Breast epithelium (tissue), 4 donors: ENCODE results near the gene SRRM4. TPM values are rescaled to one million over a fixed set of nuclear protein-coding genes. Genes with fewer than 3 reads are reported as not detected.
"Not testable (repeated sequence)": the region's sequence is repeated elsewhere in the genome, so short reads cannot be mapped to it uniquely, and the experiment has no call there.

Experiments
- DNase-seq, 2 donors: peaks; one replicate each; pipeline ENCODE4 v3.0.0-alpha.2; 2019; ENCODE audit warnings: low spot score in 2 of 2
- H3K27ac ChIP-seq, 2 donors: fragments of 200-600 bp; sonication (generic) in 1 of 2; one replicate each; pipeline ENCODE4 v1.5.1; 2016 to 2019; ENCODE audit warnings: mild to moderate bottlenecking in 1 of 2
- H3K27me3 ChIP-seq, 2 donors: fragments of 200-600 bp; sonication (generic) in 1 of 2; one replicate each; pipeline versions ENCODE4 v1.5.1 to v1.6.0; 2017 to 2019; ENCODE audit warnings: control low read depth in 1 of 2, mild to moderate bottlenecking in 1 of 2
- H3K36me3 ChIP-seq: fragments of 200-600 bp; one replicate; pipeline ENCODE4 v1.5.1; 2019
- H3K4me1 ChIP-seq, 2 donors: fragments of 200-600 bp; sonication (generic); one replicate each; pipeline ENCODE4 v1.5.1; 2016 to 2019; ENCODE audit warnings: control low read depth in 1 of 2
- H3K4me3 ChIP-seq, 3 donors: fragments of 200-600 bp; sonication (generic); 1 replicate in 2 of 3; 2 replicates in 1 of 3; pipeline ENCODE4 v1.5.1; 2016 to 2019; ENCODE audit warnings: mild to moderate bottlenecking in 3 of 3, moderate library complexity in 2 of 3
- H3K9me3 ChIP-seq, 2 donors: fragments of 200-600 bp; sonication (generic) in 1 of 2; one replicate each; pipeline ENCODE4 v1.5.1; 2016 to 2019; ENCODE audit warnings: control low read depth in 1 of 2
- CTCF ChIP-seq, 3 donors: fragments of 450-650 bp; IDR thresholded peaks; one replicate each; pipeline ENCODE4 v1.5.1; 2016 to 2017; ENCODE audit warnings: antibody characterized with exemption in 3 of 3, mild to moderate bottlenecking in 3 of 3, moderate library complexity in 3 of 3
- POLR2A ChIP-seq: fragments of 450-650 bp; IDR thresholded peaks from one replicate; pipeline ENCODE4 v1.6.1; 2016; ENCODE audit warnings: antibody characterized with exemption, mild to moderate bottlenecking, moderate library complexity
- POLR2AphosphoS5 ChIP-seq, 3 donors: sonication (generic); formaldehyde crosslinking; IDR thresholded peaks; one replicate each; pipeline ENCODE4 v1.6.1; 2017; ENCODE audit warnings: antibody characterized with exemption in 3 of 3
- intact Hi-C: fragments of 100-400 bp; cut with DNase I; formaldehyde crosslinking; loops from one replicate; pipeline ENCODE4 v1.15.1; 2023; ENCODE audit warnings: low total_unique reads
- total RNA-seq, 3 donors: library from RNA; depleted of rRNA; stranded (reverse); fragments of >200 nt; gene quantifications; one replicate each; pipeline ENCODE4 v1.1.0, GENCODE V29; 2016

Gene SRRM4
- total RNA-seq, 3 donors from 2014 or later, result not detected

GRCh38 chr12:119090865-119091264 is 109.5 kb downstream of the SRRM4 start:
- Histone ChIP-seq H3K9me3 (no peaks in the 10 kb centered on the region), H3K27me3 (peaks cover 0 to 42% of the 10 kb centered on the region in 2 donors), H3K4me3 (no peak overlapping the region), H3K27ac (no peak overlapping the region), H3K36me3 (no peaks in the 10 kb centered on the region), H3K4me1 (no peaks in the 10 kb centered on the region)
- intact Hi-C loops, result no loop called here
- DNase-seq, result no peak
- TF ChIP-seq POLR2AphosphoS5 (IDR thresholded peaks at IDR 0.05), result no peak
- no peak for TF ChIP-seq CTCF (IDR thresholded peaks at IDR 0.05)
- no peak for TF ChIP-seq POLR2A

GRCh38 chr12:119096429-119097202 is 115.3 kb downstream of the SRRM4 start:
- no peak for DNase-seq
- Histone ChIP-seq H3K4me1 (no peaks in the 10 kb centered on the region), H3K9me3 (peaks cover 0 to 5% of the 10 kb centered on the region in 2 donors), H3K36me3 (no peaks in the 10 kb centered on the region), H3K27ac (no peak overlapping the region), H3K27me3 (peaks cover 0 to 14% of the 10 kb centered on the region in 2 donors), H3K4me3 (no peak overlapping the region)
- no peak for TF ChIP-seq POLR2A
- TF ChIP-seq CTCF (IDR thresholded peaks at IDR 0.05), result no peak
- TF ChIP-seq POLR2AphosphoS5 (IDR thresholded peaks at IDR 0.05), result no peak
- intact Hi-C loops, result no loop called here

GRCh38 chr12:119100933-119101332 is 119.6 kb downstream of the SRRM4 start:
- no peak for DNase-seq
- intact Hi-C loops, result no loop called here
- peaks cover 0 to 5% of the 10 kb centered on the region in 2 donors for H3K9me3 ChIP-seq
- TF ChIP-seq POLR2AphosphoS5 (IDR thresholded peaks at IDR 0.05), result no peak
- no peak for TF ChIP-seq POLR2A
- no peak for TF ChIP-seq CTCF (IDR thresholded peaks at IDR 0.05)
- H3K27me3 ChIP-seq, result no peaks in the 10 kb centered on the region
- no peak overlapping the region for H3K27ac ChIP-seq
- H3K4me3 ChIP-seq, result no peak overlapping the region
- H3K36me3 ChIP-seq, result no peaks in the 10 kb centered on the region
- H3K4me1 ChIP-seq, result no peaks in the 10 kb centered on the region

GRCh38 chr12:119102274-119102673 is 120.9 kb downstream of the SRRM4 start:
- H3K36me3 ChIP-seq, result no peaks in the 10 kb centered on the region
- no peaks in the 10 kb centered on the region for H3K27me3 ChIP-seq
- H3K27ac ChIP-seq, result no peak overlapping the region
- DNase-seq, result no peak
- TF ChIP-seq POLR2AphosphoS5 (IDR thresholded peaks at IDR 0.05) (no peak), POLR2A (no peak), CTCF (IDR thresholded peaks at IDR 0.05) (no peak)
- intact Hi-C loops, result no loop called here
- no peak overlapping the region for H3K4me3 ChIP-seq
- peaks cover 0 to 5% of the 10 kb centered on the region in 2 donors for H3K9me3 ChIP-seq
- H3K4me1 ChIP-seq, result no peaks in the 10 kb centered on the region

GRCh38 chr12:119102714-119103113 is 121.4 kb downstream of the SRRM4 start:
- H3K4me1 ChIP-seq, result no peaks in the 10 kb centered on the region
- H3K9me3 ChIP-seq, result peaks cover 0 to 5% of the 10 kb centered on the region in 2 donors
- no peak for DNase-seq
- H3K27me3 ChIP-seq, result no peaks in the 10 kb centered on the region
- TF ChIP-seq POLR2AphosphoS5 (IDR thresholded peaks at IDR 0.05) (no peak), POLR2A (no peak), CTCF (IDR thresholded peaks at IDR 0.05) (no peak)
- no peak overlapping the region for H3K27ac ChIP-seq
- no peak overlapping the region for H3K4me3 ChIP-seq
- intact Hi-C loops, result no loop called here
- H3K36me3 ChIP-seq, result no peaks in the 10 kb centered on the region

GRCh38 chr12:119104969-119105368 is 123.6 kb downstream of the SRRM4 start:
- H3K4me1 ChIP-seq, H3K27ac ChIP-seq, DNase-seq, H3K27me3 ChIP-seq, intact Hi-C loops, H3K4me3 ChIP-seq, H3K9me3 ChIP-seq, H3K36me3 ChIP-seq: not testable (repeated sequence)
